NT2/D1 (cell line): ENCODE results near the gene C2orf80.

Source experiments
- DNase-seq: peaks from one replicate; pipeline ENCODE4 v3.0.0-alpha.2; 2011; ENCODE audit warnings: low read depth, low spot score
- H3K27me3 ChIP-seq: 2 replicates; pipeline ENCODE4 v1.6.0; 2011; ENCODE audit warnings: mild to moderate bottlenecking; ENCODE audit not compliant: insufficient read length, insufficient read depth
- H3K36me3 ChIP-seq: 2 replicates; pipeline ENCODE4 v1.6.1; 2011; ENCODE audit warnings: mild to moderate bottlenecking, low read length, mixed read lengths; ENCODE audit not compliant: insufficient read depth, insufficient read length
- H3K4me1 ChIP-seq: 2 replicates; pipeline ENCODE4 v1.5.1; 2011; ENCODE audit not compliant: insufficient read depth, insufficient read length
- H3K4me3 ChIP-seq: 2 replicates; pipeline ENCODE4 v1.5.1; 2011; ENCODE audit warnings: low read depth; ENCODE audit not compliant: insufficient read length
- H3K9ac ChIP-seq: 2 replicates; pipeline ENCODE4 v1.6.0; 2011; ENCODE audit warnings: low read depth; ENCODE audit not compliant: insufficient read length
- H3K9me3 ChIP-seq: 2 replicates; pipeline ENCODE4 v1.5.1; 2011; ENCODE audit warnings: mild to moderate bottlenecking, low read length; ENCODE audit not compliant: insufficient read depth
- SUZ12 ChIP-seq: IDR thresholded peaks from 2 replicates; pipeline ENCODE4 v1.6.1; 2011; ENCODE audit not compliant: insufficient read length, insufficient read depth; ENCODE audit errors: extremely low read depth
- YY1 ChIP-seq: IDR thresholded peaks from 2 replicates; pipeline ENCODE4 v1.6.1; 2011; ENCODE audit not compliant: insufficient read length, insufficient read depth
- ZNF274 ChIP-seq: IDR thresholded peaks from 2 replicates; pipeline ENCODE4 v1.6.1; 2011; ENCODE audit warnings: mild to moderate bottlenecking, low read depth, low read length

C2orf80 gene

GRCh38 chr2:208150956-208151355 lies 38.9 kb downstream of the C2orf80 start:
- H3K9ac ChIP-seq, result no peak overlapping the region
- no peaks in the 10 kb centered on the region for H3K27me3 ChIP-seq
- H3K36me3 ChIP-seq, result no peaks in the 10 kb centered on the region
- no peak for DNase-seq
- TF ChIP-seq ZNF274, result no peak
- no peak for TF ChIP-seq SUZ12
- TF ChIP-seq YY1, result no peak
- 0 out of 2 replicates have a peak, but pooled peaks cover 6% of the 10 kb centered on the region for H3K9me3 ChIP-seq
- H3K4me3 ChIP-seq, result no peak overlapping the region
- H3K4me1 ChIP-seq, result no peaks in the 10 kb centered on the region

- no peak overlapping the region for H3K4me3 ChIP-seq
- no peaks in the 10 kb centered on the region for H3K36me3 ChIP-seq
- DNase-seq, result no peak
- TF ChIP-seq SUZ12, result no peak
- TF ChIP-seq YY1, result no peak
- TF ChIP-seq ZNF274, result no peak
- H3K27me3 ChIP-seq, result no peaks in the 10 kb centered on the region
- H3K9ac ChIP-seq, result no peak overlapping the region
- H3K9me3 ChIP-seq, result 0 out of 2 replicates have a peak, but pooled peaks cover 6% of the 10 kb centered on the region
- no peaks in the 10 kb centered on the region for H3K4me1 ChIP-seq
These were observed 39.7 kb downstream of the C2orf80 start for GRCh38 chr2:208150094-208150493.

GRCh38 chr2:208148803-208149202 lies 41.0 kb downstream of the C2orf80 start:
- Histone ChIP-seq H3K36me3 (no peaks in the 10 kb centered on the region), H3K4me3 (no peak overlapping the region), H3K27me3 (no peaks in the 10 kb centered on the region), H3K9ac (no peak overlapping the region), H3K9me3 (0 out of 2 replicates have a peak, but pooled peaks cover 6% of the 10 kb centered on the region), H3K4me1 (no peaks in the 10 kb centered on the region)
- DNase-seq, result no peak
- no peak for TF ChIP-seq SUZ12
- no peak for TF ChIP-seq YY1
- no peak for TF ChIP-seq ZNF274

DNA sequence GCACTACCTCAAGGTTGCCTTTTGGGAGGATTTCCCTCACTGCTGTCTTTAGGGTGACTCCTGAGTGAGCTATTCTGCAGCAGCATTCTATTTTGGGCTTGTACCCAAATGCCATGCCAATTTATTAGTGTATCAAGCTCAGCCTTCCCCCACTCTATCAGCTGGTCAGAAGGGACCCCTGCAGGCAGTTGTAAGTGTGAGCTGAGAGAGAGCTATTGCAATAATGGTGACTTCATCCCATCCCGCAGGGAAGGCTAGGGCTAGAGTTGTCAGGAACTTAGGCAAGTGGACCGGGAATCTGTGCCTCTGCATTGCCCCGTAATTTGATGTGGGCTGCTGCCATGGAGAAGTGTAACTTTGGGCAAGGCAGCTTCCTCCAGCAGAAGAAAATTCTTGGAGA lies 42.1 kb downstream of the C2orf80 start:
- Histone ChIP-seq H3K27me3 (no peaks in the 10 kb centered on the region), H3K36me3 (no peaks in the 10 kb centered on the region), H3K4me1 (no peaks in the 10 kb centered on the region), H3K9ac (no peak overlapping the region), H3K9me3 (0 out of 2 replicates have a peak, but pooled peaks cover 6% of the 10 kb centered on the region), H3K4me3 (no peak overlapping the region)
- DNase-seq, result no peak
- TF ChIP-seq SUZ12 (no peak), YY1 (no peak), ZNF274 (no peak)

DNA sequence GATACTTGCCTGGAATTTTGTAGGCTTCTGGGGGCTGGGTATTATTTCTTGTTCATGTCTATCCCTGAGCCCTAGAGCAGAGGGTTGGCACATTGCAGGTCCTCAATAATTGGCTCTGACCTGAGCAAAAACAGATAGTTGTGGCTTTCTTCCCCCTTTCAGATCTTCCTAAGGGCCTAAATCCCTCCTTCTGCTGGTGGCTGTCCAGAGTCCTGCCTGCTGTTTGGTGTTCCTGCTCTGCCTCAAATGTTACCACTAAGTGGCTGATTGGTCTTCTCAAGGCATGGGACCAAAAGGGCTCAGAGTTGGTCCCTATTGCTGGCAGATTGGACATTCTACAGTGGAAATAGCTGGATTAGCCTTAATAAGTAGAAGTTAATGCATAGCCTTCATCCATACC lies 42.8 kb downstream of the C2orf80 start:
- H3K4me1 ChIP-seq, result no peaks in the 10 kb centered on the region
- H3K9me3 ChIP-seq, result 0 out of 2 replicates have a peak, but pooled peaks cover 5% of the 10 kb centered on the region
- no peak for DNase-seq
- no peak overlapping the region for H3K9ac ChIP-seq
- TF ChIP-seq SUZ12 (no peak), ZNF274 (no peak), YY1 (no peak)
- H3K4me3 ChIP-seq, result no peak overlapping the region
- no peaks in the 10 kb centered on the region for H3K27me3 ChIP-seq
- H3K36me3 ChIP-seq, result no peaks in the 10 kb centered on the region

DNA sequence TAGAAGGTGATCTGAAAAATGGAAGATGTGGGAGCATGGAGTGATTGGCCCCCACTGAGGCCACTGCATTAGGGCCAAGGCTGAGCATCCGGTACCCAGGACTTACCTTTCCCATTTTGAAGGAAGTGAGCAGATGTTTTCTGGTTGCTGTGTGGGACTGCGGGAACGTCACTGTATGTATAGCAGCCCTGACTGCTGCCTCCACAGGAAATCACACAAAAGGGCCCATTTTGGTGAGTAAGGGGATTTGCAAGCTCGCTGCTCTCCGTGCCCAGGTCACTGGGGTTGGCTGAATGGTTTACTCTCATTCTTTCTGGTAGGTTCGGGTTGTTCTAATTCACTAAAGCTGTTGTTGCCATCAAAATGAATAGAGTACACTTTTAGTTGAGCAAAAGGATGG lies 43.8 kb downstream of the C2orf80 start, which contains the start of gene CRYGB:
Gene CRYGB, minus strand, starts transcription at position 153 of the 400 bp plus-strand sequence. Its CDS starts 38 bp downstream, at position 115.
- Histone ChIP-seq H3K36me3 (no peaks in the 10 kb centered on the region), H3K9ac (no peak within 1 kb of the TSS), H3K4me3 (no peak within 1 kb of the TSS), H3K27me3 (no peaks in the 10 kb centered on the region), H3K4me1 (no peaks in the 10 kb centered on the region), H3K9me3 (no peaks in the 10 kb centered on the region)
- TF ChIP-seq YY1 (no peak), SUZ12 (no peak), ZNF274 (no peak)
- DNase-seq, result peak; percentile 11

DNA sequence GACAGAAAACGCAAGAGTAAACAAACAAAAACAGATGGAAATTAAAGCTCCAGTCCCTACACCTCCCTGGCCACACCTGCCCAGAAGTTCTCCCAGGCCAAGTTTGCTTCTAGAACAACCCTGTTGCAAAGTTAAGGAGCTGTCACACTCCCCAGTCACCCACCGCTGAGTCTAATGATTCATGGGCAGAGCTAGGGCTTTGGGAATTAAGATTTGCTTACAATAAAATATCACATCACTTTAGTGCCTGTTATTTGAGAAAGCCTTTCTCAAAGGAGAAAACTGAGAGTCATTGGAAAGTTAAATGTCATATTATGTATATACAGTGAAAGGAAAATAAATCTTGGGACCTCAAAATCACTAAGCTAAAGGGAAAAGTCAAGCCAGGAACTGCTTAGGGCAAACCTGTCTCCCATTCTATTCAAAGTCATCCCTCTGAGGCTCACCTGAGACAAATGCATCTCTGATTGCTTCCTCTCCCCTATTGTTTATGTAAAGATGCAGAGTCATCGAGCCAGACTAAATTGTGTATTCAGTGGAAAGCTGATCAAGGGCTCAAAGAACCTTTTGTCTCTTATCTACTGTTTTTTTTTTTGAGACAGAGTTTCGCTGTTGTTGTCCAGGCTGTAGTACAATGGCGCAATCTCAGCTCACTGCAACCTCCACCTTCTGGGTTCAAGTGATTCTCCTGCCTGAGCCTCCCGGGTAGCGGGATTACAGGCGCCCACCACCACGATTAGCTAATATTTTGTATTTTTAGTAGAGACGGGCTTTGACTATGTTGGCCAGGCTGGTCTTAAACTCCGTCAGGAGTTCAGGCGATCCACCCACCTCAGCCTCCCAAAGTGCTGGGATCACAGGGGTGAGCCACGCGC lies 46.7 kb downstream of the C2orf80 start:
- Histone ChIP-seq H3K36me3 (no peaks in the 10 kb centered on the region), H3K9ac (no peak overlapping the region), H3K4me3 (no peak overlapping the region), H3K27me3 (no peaks in the 10 kb centered on the region), H3K9me3 (no peaks in the 10 kb centered on the region; the same call in 1 of the 2 replicates), H3K4me1 (no peaks in the 10 kb centered on the region)
- TF ChIP-seq ZNF274, result no peak
- no peak for TF ChIP-seq SUZ12
- no peak for TF ChIP-seq YY1
- no peak for DNase-seq
